TTC549 (cell line): Measurements from ENCODE around the gene PCDHAC2.

Experiments
- FAIRE-seq: peaks from 2 replicates; lab custom pipeline; 2012; peaks lifted over from hg19 to GRCh38; lab: Jason Lieb, UNC

PCDHAC2 gene

GRCh38 chr5:140986117-140986521, 19.8 kb downstream of the PCDHAC2 start:
- no peak for FAIRE-seq

- FAIRE-seq: no peak
Measured at GRCh38 chr5:140988100-140988499, 21.8 kb downstream of the PCDHAC2 start.

GRCh38 chr5:140988608-140989007, 22.3 kb downstream of the PCDHAC2 start:
- FAIRE-seq: no peak

- no peak for FAIRE-seq
Measured at GRCh38 chr5:140989254-140990020, 23.2 kb downstream of the PCDHAC2 start.

DNA sequence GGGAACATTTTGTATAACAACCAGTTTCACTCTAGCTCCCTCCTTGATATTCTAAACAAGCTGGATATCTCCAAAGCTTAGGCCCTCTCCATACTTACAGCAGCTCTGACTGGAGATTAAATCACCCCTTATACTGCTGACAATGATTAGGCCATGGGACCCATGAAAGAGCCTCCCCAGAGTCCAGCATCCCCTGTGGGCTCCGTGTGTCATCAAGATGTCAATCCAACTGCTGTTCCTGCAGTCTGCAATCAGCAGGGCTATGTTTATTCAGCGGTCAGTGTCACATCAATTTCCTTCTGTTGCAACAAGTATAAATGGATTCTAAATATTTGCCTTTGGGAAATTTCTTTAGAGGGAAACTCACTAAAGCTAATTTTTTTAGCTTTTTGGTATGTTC, 26.6 kb downstream of the PCDHAC2 start:
- FAIRE-seq: no peak

GRCh38 chr5:140996060-140996459, 29.8 kb downstream of the PCDHAC2 start:
- FAIRE-seq: no peak

DNA sequence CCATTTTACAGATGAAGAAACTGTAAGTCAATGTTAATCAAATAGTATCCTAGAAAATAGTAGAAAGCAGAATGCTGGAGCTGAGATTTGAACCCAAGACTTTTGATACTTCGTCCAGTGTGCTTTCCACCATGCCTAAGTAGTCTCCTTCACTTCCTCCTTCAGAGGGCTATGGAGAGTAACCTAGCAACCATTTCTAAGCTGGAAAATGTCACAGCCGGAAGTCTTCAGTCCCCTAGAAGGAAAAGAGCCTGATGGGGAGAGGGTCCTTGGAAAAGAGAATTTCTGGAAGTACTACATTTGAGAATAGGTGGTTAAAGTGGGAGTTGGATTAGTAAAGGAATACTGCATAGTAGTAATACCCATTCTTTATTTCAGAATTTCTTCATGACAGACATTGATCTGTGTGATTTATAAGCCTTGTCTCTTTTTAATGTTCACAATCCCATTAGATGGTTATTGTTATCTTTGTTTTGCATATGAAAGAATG, 32.7 kb downstream of the PCDHAC2 start:
- no peak for FAIRE-seq

DNA sequence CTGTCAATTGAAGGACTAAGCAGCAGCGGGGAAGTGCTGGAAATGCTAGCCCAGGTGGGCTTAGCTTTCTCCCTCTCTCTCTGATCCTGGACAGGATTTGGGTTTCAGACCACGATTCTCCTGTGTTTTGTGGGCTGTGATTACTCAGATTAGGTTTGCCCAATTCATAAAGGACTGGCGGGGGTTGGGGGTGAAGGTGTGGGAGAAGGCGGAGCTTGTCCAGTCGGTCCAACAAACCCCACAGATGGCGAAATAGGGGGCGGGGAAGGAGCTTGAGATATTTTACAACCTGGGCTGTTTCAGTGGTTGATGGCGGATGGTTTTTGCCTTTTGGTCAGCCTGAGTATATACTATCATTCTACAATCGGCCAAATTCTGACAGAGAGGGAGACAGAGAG, 35.2 kb downstream of the PCDHAC2 start:
- no peak for FAIRE-seq

DNA sequence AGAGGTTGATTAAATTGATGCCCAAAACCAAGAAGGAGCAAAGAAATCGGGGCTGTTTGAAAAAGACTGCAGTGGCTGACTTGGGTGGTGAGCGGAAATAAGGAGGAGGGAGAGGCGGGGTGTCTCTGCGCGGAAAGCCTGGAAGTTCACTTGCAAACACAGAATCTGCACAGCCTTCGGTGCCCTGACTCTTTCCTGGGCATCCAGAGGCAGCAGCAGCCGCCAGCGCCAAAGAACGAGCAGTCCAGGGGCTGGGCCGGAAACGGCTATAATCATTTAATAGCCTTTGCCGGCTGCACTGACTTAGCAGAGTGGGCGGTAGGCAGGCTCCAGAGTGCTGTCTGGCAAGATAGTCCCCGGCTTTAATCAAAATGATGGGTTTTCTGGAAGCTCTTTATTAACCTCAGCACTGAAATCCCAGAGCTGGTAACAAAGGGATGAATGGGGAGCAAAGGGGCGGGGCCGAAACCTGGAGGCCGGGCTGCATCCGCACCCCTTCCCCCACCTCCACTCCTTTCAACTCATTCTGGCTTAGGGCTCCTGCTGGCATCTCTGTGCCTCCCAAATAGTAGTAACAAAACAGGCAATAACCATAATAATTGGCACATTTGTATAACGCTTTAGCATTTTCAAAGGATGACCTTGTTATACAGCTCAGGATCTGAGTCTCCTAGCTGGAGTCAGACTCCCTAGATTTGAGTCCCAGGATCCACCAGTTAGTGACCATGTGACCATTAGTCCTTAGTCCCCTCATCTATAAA, 35.7 kb downstream of the PCDHAC2 start:
- no peak for FAIRE-seq

DNA sequence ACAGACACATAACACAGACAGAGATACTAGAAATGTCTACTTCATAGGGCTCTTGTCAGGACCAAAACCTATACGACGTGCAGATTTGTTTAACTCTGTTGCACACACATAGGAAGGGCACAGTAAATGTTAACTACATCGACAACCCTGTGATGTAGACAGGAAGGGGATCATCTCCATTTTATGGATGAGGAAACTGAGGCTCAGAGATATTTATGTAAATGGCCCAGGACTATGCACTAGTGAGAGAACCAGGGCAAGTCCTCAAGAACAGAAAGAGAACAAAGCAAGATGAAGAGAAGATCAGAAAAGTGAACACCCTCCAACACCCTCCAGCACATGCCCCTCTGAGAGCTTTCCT, 36.3 kb downstream of the PCDHAC2 start:
- no peak for FAIRE-seq

DNA sequence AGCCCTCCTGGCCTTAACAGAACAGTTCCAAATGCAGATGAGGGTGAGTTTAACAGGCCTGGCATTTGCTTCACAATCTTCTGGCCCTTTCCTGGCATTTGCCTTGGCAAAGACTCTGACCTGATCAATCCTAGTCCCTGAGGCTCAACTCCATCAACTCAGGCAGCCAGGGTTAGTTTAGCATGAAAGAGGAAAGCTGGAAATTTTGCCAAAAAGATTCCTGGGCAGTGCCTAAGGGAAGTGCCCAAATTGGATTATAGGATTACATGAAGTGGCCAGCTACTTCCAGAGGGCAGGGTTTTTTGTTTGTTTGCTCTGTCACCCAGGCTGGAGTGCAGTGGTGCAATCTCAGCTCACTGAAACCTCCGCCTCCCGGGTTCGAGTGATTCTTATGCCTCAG, 36.8 kb downstream of the PCDHAC2 start:
- FAIRE-seq: no peak

- FAIRE-seq: no peak
Measured at GRCh38 chr5:141003791-141004611, 37.7 kb downstream of the PCDHAC2 start.

- no peak for FAIRE-seq
Measured at GRCh38 chr5:141007791-141008190, 41.5 kb downstream of the PCDHAC2 start.

DNA sequence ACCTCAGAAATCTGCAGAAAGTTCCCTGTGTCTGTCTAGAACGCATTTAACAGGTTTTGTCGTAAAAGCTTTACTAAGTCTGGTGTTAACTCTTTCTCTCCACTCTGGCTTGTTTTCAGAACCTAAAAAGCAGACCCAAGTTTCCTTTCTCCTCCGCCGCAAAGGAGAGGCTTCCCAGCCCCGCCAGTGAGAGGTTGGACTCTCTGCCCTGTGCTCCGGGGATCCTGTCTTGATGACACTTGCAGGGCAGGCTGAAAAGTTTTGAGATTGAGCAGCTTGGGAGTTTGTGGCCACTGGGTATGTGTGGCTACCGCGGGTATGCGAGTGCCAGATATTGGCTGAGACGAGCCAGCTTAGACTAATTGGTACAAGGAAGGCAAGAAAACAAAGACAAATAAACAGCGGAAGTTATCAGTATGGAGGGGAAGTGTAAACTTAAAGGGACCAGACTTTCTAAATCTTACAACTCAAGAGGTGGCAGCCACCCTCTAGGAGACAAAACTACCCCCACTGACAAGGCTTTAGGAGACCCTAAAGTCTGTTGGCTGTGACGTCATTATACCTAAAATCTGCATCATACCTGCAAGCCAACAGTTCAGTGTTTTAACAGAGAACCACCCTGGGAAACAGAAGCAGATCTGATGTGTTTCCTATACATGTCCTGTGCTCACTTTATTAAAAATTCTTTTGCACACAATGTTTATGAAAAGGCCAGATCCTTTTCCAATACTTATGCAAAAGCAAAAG, 43.9 kb downstream of the PCDHAC2 start:
- FAIRE-seq: no peak

GRCh38 chr5:141017943-141018342, 51.7 kb downstream of the PCDHAC2 start:
- no peak for FAIRE-seq
